22Rv1 (cell line): ENCODE measurements around the gene RBM7.

Experiments used
- ZFX ChIP-seq: fragments of 450-650 bp; IDR thresholded peaks from 2 replicates; pipeline ENCODE4 v1.6.1; 2017; ENCODE audit warnings: antibody characterized with exemption, borderline replicate concordance
- TF ChIP-seq, protein P1 (sequence below): fragments of 450-650 bp; IDR thresholded peaks from 2 replicates; pipeline ENCODE4 v1.5.1; 2017; ENCODE audit warnings: mild to moderate bottlenecking

DNA sequence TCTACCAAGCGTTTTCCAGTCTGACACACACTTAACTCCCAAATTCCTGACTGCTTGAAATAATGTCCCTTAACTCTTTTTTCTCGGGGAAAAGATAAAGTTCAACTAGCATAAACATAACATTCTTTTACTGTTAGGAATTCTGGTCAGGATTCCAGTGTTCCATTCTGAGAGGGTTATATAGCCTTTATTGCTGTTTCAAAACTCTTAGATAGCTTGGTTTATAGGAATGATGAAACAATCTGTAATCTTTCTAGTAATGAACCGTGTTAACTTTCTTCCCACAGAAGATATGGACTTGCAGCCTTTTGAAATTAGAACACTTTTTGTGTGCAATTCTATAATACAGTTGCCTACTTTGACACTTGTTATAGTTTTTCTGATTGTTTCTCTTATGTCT, 47.4 kb downstream of the RBM7 start:
- TF ChIP-seq, protein P1, sequence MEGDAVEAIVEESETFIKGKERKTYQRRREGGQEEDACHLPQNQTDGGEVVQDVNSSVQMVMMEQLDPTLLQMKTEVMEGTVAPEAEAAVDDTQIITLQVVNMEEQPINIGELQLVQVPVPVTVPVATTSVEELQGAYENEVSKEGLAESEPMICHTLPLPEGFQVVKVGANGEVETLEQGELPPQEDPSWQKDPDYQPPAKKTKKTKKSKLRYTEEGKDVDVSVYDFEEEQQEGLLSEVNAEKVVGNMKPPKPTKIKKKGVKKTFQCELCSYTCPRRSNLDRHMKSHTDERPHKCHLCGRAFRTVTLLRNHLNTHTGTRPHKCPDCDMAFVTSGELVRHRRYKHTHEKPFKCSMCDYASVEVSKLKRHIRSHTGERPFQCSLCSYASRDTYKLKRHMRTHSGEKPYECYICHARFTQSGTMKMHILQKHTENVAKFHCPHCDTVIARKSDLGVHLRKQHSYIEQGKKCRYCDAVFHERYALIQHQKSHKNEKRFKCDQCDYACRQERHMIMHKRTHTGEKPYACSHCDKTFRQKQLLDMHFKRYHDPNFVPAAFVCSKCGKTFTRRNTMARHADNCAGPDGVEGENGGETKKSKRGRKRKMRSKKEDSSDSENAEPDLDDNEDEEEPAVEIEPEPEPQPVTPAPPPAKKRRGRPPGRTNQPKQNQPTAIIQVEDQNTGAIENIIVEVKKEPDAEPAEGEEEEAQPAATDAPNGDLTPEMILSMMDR = no peak
- TF ChIP-seq ZFX = no peak
